Adrenal gland (tissue), 5 donors: ENCODE data around the gene B9D1.

Source experiments
- CTCF ChIP-seq, 6 experiments: fragments of 450-650 bp in 4 of 6; fragments of 200-600 bp in 2 of 6; sonication (generic) in 1 of 6; IDR thresholded peaks; 1 replicate in 5 of 6; 2 replicates in 1 of 6; pipeline versions ENCODE4 v1.5.1 to v1.8.0; 2016 to 2021; ENCODE audit warnings: antibody characterized with exemption in 6 of 6, mild to moderate bottlenecking in 2 of 6, moderate library complexity in 1 of 6
- POLR2A ChIP-seq, 2 donors: fragments of 450-650 bp; IDR thresholded peaks; one replicate each; pipeline ENCODE4 v1.6.1; 2017; ENCODE audit warnings: antibody characterized with exemption in 2 of 2, mild to moderate bottlenecking in 2 of 2, moderate library complexity in 1 of 2
- donor health status: DM: no; HTN: no; CAD: no.

GRCh38 chr17:19343256-19343630 is 19.3 kb downstream of the B9D1 start:
- TF ChIP-seq CTCF (IDR thresholded peaks at IDR 0.05) = no peak
- TF ChIP-seq POLR2A (IDR thresholded peaks at IDR 0.05) = no peak
